NCI-H774 (cell line): ENCODE data around the gene ELANE.
"Not testable (repeated sequence)": the region's sequence is repeated elsewhere in the genome, so short reads cannot be mapped to it uniquely, and the experiment has no call there.

Experiments used
- DNase-seq: peaks from one replicate; lab custom pipeline; 2025; lab: John Stamatoyannopoulos, UW

ELANE gene

GRCh38 chr19:814152-815078, 37.7 kb upstream of the ELANE start:
- no peak for DNase-seq

- no peak for DNase-seq
Observed at GRCh38 chr19:815079-815774, 36.9 kb upstream of the ELANE start.

DNA sequence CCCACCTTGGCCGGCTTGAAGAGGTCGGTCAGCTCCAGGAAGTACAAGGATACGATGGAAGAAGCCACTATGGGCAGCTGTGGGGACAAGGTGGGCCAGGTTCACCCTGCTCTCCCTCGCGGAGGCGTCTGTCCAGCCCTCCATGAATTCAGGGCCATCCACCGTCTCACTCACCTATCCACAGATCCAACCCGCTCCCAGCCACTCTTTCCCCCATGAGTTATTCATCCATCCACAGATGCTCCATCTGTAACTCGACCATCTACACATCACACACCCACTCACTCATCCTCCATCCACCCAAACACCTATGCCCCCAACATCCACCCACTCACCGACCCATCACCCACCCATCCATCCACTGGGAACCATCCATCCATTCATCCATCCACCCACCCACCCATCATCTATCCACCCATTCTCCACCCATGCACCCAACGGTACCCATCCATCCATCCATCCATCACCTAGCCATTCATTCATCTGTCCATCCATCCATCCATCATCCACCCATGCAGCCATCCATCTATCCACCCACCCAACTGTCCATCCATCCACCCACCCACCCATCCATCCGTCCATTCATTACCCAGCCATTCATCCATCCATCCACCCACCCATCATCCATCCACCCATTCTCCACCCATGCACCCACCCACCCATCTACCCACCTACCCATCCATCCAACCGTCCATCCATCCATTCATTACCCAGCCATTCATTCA, 36.2 kb upstream of the ELANE start:
- no peak for DNase-seq

GRCh38 chr19:816500-816857, 35.6 kb upstream of the ELANE start:
- no peak for DNase-seq

GRCh38 chr19:820212-820611, 31.9 kb upstream of the ELANE start:
- not testable (repeated sequence) for DNase-seq

GRCh38 chr19:821231-821824, 30.8 kb upstream of the ELANE start:
- DNase-seq, result no peak

DNA sequence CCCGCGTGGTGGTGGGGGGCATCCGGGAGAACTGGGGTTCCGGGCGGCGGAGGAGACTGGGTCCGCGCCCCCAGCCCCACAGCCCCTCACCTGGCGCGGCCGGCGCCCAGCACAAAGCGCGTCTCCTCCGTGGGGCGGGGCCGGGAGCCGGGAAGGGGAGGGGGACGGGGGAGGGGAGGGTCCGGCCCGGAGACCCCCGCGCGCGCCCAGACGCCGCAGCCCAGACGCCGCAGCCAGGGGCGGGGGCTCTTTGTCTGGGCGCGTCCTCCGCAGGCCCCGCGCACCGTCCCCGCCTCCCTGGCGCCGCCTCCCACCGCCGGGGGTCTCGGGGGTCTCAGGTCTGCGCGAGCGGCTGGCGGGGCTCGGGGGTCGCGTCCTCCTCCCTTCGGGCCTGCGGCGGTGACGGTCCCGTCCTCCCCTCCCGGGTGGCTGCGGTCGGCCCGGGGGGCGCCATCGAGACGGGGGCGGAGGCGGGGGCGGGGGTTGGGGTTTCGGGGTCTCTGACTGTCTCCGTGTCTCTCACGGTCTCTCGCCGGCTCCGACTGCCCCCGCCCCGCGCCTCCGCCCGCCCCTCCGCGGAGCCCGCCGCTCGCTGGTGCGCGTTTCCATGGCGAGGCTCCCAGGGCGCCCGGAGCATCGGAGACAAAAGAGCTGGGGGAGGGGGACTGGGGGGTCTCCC, 30.1 kb upstream of the ELANE start, which contains the start of gene PLPPR3:
PLPPR3 (minus strand) TSS at position 131 of the 679 bp plus-strand sequence. CDS start 396 bp downstream, outside the sequence.
- DNase-seq, result no peak

- DNase-seq, result no peak
Observed at GRCh38 chr19:823565-824121, 28.5 kb upstream of the ELANE start.

GRCh38 chr19:824885-825284, 27.2 kb upstream of the ELANE start:
- DNase-seq, result no peak

- DNase-seq, result no peak
Observed at GRCh38 chr19:825897-826644, 26.0 kb upstream of the ELANE start.

- no peak for DNase-seq
Observed at GRCh38 chr19:827314-827709, 24.8 kb upstream of the ELANE start.

- no peak for DNase-seq
Observed at GRCh38 chr19:827710-828321, 24.3 kb upstream of the ELANE start, which contains the start of gene AZU1. Gene AZU1 (plus strand): TSS chr19:827837. CDS start chr19:827847, 10 bp downstream.

DNA sequence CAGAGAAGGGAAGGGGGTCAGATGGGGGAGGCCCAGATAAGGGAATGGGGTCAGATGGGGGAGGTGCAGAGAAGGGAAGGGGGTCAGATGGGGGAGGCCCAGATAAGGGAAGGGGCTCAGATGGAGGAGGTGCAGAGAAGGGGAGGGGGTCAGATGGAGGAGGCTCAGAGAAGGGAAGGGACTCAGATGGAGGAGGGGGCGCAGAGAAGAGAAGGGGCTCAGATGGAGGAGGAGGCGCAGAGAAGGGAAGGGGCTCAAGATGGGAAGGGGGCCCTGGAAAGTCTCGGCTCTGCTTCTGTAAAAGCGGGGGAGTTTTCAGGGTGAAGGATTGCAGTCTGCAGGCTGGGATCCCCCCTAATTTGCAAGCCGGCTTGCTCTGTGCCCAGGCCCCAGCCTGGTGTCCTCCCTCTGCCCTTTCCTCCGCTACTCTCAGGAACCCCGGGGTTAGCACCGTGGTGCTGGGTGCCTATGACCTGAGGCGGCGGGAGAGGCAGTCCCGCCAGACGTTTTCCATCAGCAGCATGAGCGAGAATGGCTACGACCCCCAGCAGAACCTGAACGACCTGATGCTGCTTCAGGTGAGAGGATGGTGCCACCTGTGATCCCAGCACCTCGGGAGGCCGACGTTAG, 22.9 kb upstream of the ELANE start:
- DNase-seq, result no peak

- no peak for DNase-seq
Observed at GRCh38 chr19:831407-832369, 20.4 kb upstream of the ELANE start.

- DNase-seq, result no peak
Observed at GRCh38 chr19:834216-834615, 17.9 kb upstream of the ELANE start.

GRCh38 chr19:835210-835810, 16.8 kb upstream of the ELANE start:
- DNase-seq, result no peak

DNA sequence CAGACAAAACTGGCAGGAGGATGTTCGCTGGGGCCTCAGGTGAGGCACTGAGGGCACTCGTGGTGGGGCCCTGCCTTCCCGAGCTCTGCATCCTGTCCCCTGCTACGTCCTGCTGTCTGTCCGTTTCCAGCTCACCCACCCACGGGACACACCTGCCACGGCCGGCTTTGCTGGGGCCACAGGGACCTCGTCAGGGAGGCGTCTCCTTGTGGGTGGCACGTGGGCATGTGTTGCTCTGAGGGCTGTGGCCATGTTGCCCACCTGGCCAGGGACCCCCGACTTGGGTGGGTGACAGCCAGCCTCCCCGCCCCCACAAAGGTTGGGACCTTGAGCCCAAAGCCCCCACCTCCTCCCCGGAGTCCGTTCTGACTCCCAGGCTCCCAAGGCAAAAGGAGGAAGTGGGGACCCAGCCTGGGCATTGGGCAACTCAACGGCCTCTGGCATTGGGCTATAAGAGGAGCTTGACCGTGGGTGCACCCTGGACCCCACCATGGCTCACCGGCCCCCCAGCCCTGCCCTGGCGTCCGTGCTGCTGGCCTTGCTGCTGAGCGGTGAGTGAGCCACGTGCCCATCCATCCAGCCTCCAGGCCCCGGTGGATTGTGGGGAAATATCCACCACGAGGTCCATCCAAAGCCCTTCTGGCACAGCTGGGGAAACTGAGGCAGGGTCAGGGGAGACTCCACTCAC, 11.4 kb upstream of the ELANE start, which contains the start of gene PRTN3:
PRTN3 (plus strand) TSS at position 481 of the 688 bp plus-strand sequence; CDS start at position 491, 10 bp downstream.
- DNase-seq, result no peak
